ENCODE results near the gene CSDE1.

Gene CSDE1

DNA sequence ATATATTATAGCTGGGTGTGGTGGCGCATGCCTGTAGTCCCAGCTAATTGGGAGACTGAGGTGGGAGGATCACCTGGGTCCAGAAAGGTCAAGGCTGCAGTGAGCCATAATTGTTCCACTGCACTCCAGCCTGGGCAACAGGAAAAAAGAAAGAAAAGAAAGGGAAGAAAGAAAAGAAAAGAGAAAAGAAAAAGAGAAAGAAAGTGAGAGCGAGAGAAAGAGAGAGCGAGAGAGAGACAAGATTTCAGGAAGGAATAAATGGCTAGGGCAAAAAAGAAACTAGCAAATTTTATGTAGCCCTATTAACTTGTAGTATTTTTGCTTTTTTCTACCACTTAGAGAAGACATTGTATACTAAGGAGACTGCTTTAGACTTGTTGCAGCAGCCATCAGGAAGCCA lies 47.4 kb downstream of the CSDE1 start:
- FAIRE-seq (no peak), DNase-seq (ENCODE audit: extremely low spot score, insufficient read length, low read depth) (no peak)

DNA sequence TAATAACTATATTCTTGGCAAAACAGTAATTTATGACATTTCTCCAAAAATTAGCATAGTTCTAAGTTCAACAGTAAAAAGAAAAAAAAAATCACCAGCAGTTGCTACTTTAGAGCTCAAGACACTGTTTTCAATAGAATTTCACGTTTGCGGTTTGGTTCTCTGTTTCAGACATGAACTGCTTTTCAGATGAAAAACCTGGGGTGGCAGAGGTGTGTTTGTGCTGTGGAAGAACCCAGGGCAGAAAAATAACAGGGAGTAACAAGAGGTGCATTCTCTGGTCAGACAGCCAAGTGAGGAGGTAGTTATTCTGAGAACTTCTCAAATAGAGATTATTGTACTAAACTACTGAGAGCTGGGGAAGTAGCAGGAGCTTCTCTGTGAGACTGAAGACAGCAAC lies 50.2 kb downstream of the CSDE1 start:
- DNase-seq (ENCODE audit: extremely low spot score, insufficient read length, low read depth) (no peak), FAIRE-seq (no peak)

DNA sequence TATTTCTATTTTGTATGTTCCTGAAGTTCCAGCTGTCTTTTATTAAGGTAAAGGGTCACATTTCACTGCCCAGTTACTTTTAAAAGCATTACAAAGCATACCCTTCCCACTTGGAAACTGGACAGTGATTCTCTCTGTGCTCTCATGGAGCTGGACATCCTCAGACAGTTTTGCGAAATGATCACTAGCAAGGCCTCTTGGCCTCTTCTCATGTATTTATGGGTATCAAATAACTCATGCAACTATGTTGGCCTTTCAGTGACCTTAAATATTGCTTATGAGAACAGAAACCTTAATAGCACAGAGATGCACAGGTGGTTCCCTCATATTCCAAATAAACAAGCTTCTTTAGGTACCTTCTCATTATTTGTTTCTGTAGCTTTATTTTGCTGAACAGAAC lies 54.5 kb downstream of the CSDE1 start:
- no peak for FAIRE-seq
- DNase-seq (ENCODE audit: extremely low spot score, insufficient read length, low read depth), result no peak

DNA sequence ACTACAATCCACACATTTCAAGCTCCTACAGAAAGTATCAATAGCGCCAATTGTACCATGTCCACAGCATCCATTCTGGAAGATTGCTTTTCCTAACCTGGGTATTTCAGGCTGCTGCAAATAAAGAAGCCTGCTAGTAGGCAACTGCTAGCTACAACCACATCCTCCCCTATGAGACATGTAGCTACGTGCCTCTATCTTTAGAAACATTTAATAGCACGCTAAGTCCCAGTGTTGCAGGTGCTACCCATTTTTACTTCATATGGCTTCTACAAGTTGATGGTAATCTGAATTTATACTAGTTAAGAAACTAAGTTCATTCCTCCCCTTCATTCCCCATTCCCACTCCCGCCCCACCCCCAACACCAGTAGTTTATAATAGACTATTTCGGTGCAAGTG lies 55.0 kb downstream of the CSDE1 start:
- FAIRE-seq (no peak), DNase-seq (ENCODE audit: extremely low spot score, insufficient read length, low read depth) (no peak)

DNA sequence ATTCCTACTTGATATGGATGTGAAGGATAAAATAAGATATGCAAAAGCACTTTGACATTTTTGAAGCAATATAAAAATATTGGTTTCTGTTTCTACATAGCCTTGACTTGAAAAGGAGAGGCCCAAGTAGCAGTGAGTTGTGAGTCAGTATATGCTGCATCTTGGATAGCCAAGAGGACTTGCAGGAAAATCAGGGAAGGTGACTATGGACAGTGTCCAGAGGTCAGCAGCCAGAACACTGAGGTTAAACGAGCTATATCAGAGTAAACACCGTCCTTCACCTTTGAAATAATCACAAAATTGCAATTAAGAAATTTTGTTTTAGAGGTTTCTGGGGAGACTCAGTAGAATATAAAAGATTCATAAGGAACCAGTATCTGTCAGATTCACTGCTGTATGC lies 55.9 kb downstream of the CSDE1 start:
- FAIRE-seq (no peak), DNase-seq (ENCODE audit: extremely low spot score, insufficient read length, low read depth) (no peak)

DNA sequence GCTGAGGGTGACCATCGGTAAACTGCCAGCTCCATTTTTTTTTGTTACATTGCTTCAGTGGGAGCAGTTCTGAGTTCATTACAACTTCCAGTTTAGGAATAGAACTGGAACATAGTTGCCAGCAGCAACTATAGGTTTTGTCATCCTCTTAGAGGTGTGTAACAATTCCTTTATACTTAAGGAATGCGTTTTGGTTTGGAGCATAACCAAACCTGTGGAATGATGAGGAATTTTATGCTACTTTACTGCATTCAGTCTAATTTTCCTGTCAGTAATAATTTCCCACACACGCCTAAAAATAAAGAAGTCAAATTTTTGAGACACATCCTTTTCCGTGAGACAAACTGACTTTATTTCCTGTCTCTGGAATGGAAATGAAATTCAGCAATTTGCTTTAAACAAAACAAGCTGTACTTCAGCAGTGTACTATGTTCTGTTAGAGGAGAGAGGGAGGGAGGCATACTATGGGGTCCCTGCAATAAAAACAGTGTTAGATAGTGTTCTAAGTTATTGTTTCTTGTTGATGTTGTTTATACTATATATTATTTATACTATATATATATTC lies 57.7 kb downstream of the CSDE1 start:
- FAIRE-seq (no peak), DNase-seq (ENCODE audit: extremely low spot score, insufficient read length, low read depth) (no peak)

DNA sequence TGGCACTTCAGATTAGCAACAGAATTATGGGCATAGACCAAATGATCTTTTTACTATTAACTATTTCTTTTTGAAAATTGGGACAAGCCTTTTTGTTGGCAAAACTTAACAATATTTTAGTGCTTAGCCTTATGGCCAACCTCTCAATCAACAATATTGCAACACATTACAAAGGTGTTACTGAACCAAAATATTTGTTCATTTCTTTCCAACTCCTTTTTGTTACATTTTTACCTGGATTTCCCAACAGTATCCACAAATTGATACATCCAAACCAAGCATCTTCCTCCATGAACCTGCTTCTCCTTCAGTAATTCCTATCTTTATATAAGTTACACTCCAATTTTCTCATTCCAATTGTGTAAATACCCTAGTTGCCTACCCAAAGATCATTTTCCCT lies 61.0 kb downstream of the CSDE1 start:
- DNase-seq (ENCODE audit: extremely low spot score, insufficient read length, low read depth), result no peak
- no peak for FAIRE-seq

DNA sequence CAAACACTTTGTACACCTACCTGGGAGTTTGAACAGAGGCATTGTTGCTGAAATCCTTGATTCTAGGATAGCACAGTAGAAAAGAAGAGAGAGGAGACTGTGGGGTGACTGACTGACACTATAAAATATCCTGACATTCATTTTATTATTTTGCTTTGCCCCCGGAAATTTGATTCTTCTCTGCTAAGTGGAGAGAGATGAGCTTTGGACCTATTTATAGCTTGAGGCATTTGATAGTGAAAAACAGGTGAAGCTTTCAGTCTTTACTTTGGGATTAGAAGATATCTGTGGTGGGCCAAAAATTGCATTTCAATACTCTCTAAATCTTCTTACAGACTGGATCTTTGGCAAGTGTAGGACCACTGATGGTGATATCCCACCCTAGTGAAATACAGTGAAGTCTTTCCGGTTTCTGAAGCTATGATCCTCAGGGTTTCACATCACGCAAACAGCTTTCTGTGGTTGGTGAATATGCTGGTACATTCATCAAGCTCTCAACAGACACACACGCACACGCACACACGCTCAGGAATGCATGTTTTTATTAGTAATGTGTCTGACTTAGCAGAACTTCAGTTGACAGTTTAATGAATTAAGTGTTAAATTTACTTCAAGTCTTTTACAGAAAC lies 62.2 kb downstream of the CSDE1 start, which contains the start of gene AMPD1:
Gene AMPD1 (minus strand): TSS at position 117 of the 629 bp plus-strand sequence. CDS start 75 bp downstream, at position 42.
- FAIRE-seq (no peak), DNase-seq (ENCODE audit: extremely low spot score, insufficient read length, low read depth) (no peak)

DNA sequence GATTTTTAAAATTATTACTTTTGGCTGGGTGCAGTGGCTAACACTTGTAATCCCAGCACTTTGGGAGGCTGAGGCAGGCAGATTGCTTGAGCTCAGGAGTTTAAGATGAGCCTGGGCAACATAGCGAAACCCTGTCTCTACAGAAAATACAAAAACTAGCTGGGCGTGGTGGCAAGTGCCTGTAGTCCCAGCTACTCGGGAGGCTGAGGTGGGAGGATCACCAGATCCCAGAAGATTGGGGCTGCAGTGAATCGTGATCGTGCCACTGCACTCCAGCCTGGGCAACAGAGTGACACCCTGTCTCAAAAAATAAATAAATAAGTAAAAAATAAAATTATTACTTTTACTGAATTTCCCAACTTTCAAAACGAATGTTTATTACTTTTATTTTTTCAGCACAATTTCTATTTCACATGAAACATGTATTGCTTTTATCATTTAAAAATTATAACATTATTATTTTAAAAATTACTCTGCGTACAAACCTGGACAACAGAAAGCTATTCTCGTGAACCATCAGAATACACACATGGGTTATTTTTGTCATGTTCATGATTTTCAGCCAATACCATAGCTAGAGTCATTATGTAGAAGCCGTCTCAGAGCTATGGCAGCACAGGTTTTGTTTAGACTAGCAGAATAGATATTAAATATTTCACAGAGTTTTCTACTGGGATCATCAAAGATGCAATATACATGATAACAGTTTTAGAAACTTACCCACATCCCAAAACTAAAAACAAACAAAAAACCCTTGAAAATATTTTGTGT lies 63.1 kb downstream of the CSDE1 start:
- no peak for DNase-seq (ENCODE audit: extremely low spot score, insufficient read length, low read depth)
- no peak for FAIRE-seq

DNA sequence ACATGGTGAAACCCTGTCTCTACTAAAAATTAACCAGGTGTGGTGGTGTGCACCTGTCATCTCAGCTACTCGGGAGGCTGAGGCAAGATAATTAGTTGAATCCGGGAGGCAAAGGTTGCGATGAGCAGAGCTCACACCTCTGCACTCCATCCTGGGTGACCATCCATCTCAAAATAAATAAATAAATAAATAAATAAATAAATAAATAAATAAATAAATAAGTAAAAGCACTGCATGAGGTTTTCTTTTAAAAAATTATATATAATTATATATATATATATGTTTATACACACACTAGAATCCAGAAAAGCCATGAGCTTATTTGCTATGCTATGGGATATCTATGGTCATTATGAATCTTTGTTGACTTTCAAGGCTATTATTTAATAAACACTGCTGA lies 64.8 kb downstream of the CSDE1 start:
- no peak for FAIRE-seq
- DNase-seq (ENCODE audit: extremely low spot score, insufficient read length, low read depth), result no peak

DNA sequence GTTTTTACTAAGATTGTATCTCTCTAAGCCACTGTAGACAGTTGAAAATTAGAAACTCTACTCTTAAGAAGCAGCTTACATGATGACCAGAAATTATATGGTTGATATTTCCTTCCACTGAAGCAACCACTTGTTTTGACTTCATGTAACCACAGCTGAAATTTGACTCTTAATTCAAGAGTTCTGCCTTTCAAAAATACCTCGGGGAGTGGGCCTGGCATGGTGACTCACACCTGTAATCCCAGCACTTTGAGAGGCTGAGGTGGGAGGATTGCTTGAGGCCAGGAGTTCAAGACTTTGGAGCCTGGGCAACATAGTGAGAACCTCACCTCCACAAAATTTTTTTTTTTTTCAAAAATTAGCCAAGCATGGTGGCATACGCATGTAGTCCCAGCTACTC lies 66.7 kb downstream of the CSDE1 start:
- FAIRE-seq (no peak), DNase-seq (ENCODE audit: extremely low spot score, insufficient read length, low read depth) (no peak)

DNA sequence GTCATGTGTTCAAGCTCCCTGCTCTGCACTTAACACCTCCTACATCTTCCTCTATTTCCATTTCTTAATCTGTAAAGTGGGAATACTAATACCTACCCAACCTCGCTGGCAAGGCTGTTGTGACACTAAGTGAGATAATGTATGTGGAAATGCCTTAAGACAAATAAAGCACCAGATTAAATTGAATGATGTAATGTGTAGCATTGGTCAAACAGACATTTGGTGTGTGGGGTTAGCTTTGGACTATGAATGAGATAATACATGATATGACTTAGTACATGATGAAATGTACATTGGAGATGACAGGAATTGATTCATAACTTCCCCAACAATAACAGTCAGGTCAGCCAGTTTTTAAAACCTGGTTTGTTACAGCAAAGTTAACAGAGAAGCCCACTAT lies 67.6 kb downstream of the CSDE1 start:
- no peak for FAIRE-seq
- no peak for DNase-seq (ENCODE audit: extremely low spot score, insufficient read length, low read depth)

DNA sequence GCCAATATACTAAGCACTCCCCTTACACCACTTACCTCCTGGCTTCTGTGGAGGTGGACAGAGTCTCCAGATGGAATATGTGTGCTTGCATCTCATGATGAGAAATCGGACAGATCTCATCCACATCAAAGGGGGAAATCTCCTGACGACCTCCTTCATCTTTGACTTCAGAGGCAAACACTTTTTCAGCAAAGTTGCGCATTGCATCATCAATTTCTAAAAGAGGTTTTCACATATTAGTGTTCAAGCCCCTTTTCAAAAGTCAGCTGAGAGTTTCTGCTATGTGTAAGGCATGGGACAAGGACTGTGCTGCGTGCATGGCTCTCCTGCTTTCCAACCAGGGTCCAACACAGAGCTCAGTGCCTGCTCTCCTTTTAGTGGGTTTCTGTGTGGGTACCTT lies 69.3 kb downstream of the CSDE1 start:
- FAIRE-seq (no peak), DNase-seq (ENCODE audit: extremely low spot score, insufficient read length, low read depth) (no peak)

DNA sequence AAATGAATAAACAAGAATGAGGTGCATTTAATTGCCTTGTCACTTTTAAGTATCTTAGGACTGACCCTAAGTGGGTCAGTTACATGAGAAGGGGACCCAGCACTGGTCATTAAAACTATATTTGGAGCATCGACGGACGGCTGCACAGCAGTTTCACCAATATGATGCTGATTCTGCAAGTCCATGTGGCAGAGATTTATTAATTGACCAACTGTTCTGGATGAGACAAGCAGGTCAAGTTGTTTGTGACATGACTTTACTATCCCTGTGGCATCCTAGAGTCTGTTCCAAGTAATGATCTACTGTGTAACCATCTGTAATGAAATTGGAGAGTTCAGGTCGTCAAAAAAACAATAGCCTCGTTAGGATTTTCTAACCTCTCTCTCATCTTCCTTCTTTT lies 71.9 kb downstream of the CSDE1 start:
- no peak for FAIRE-seq
- DNase-seq (ENCODE audit: extremely low spot score, insufficient read length, low read depth), result no peak

DNA sequence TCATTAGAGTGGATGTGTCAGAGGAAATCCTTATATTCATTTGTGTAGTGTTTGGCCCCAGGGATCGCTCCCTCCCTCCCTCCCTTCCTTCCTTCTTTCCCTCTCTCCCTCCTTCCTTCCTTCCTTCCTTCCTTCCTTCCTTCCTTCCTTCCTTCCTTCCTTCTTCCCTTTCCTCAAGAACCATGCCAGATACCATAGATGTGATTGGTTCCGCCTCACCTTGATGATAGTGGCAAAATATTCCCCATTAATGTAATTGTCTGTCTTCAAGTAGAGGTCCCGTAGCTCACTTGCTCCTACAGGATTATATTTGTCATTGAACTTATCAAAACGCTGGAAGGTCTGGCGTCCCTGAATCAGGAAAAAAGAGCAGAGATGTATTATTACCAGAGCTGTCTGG lies 80.1 kb downstream of the CSDE1 start:
- no peak for DNase-seq (ENCODE audit: extremely low spot score, insufficient read length, low read depth)
- FAIRE-seq, result no peak

DNA sequence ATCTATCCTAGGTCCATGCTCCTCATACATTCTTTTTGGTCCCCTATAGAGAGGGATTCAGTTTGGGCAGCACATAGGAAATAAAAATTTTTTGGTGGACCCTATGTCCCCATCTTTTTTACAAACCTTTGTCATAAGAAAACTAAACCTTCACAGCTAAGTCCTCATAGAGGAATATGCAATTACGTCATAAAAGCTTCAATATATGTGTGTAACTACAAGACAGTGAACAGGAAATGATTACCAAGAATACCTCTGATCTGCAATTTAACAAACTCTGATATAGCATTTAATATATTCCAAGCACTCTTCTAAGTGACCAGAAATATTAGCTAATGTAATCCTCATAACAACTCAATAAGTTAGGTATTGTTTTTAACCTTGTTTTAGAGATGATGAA lies 81.7 kb downstream of the CSDE1 start:
- no peak for DNase-seq (ENCODE audit: extremely low spot score, insufficient read length, low read depth)
- FAIRE-seq, result no peak

DNA sequence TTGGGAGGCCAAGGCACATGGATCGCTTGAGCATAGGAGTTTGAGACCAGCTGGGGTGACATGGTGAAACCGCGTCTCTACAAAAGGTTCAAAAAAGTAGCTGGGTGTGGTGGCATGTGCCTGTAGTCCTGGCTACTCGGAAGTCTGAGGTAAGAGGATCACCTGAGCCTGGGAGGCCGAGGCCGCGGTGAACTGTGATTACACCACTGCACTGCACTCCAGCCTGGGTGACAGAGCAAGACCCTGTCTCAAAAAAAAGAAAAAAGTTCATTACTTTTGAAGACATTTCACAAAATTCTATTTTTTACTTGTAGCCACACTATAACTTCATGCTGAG lies 85.9 kb downstream of the CSDE1 start:
- no peak for FAIRE-seq
- DNase-seq (ENCODE audit: extremely low spot score, insufficient read length, low read depth), result no peak

DNA sequence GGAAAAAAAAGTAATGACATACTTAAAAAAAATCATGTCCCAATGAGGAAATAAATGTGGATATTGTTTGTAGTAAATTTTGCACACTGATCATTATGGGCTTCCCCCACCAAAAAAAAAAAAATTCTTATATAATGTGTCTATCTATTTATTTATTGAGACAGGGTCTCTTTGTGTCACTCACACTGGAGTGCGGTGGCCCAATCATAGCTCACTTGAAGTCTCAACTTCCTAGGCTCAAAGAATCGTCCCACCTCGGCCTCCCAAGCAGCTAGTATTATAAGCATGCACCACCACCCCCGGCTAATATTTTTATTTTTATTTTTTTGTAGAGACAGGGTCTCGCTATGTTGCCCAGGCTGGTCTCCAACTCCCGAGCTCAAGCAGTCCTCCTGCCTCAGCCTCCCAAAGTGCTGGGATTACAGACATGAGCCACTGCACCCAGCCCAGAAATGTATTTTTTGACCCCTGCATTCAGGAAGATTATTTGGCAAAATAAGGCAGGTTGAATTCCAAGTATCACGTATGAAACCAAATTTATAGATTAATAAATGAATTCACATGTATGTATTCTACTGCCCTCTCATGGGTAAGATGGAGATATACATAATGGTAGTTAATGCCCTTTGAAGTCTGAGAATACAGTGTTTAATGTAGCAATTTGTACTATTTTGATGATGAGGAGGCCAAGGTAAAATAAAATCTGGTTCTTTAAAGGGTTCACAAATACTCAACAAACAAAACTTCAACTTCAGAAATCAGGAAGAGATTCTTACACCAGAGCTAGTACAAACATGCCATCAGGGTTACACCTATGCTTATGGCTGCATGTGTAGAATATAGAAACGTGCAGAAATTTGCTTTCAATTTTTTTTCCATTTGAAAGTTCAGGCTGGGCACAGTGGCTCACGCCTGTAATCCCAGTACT lies 86.5 kb downstream of the CSDE1 start:
- DNase-seq (ENCODE audit: extremely low spot score, insufficient read length, low read depth) (no peak), FAIRE-seq (no peak)

DNA sequence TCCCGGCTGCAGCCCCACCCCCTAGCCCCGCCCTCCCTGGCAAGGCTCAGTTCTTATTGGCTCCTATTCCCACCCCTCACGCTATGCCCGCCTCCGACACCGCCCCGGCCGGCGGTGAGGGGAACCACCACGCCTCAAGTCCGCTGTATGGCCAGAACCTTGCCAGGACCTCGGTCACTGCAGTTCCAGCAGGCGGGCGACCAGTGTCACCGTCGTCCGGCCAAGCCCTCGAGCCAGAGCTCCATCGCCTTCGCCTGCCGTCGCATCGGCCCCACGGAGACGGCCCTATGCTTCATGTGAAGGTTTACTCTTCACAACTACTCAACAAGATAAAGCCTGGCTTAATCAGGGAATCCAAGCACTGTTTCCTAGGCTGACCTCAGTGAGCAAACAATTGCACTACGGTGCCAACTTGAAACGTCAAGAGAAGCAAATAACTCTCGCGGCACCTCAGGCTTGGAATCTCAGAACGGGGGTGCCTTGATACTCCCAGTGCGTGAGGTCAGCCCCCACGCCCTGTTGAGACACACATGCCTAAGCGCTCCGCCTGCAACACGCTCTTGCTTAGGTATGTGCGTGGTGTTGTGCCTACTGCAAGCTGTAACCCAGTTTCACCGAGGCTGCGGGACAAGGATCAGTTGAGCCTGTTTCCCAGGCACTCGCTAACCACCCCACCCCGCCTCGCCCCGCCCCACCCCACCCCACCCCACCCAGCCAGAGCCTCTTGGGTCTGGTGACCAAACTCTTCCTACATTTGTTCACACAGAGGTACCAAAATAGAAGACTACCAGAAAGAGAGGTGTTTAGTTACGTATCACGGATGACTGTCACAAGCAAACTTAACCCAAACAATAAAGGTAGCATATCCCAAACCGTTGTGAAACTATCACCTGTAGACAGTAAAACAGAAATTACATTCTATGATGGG lies 87.4 kb downstream of the CSDE1 start:
- FAIRE-seq (peak; percentile 93), DNase-seq (ENCODE audit: extremely low spot score, insufficient read length, low read depth) (peak; percentile 83)

Measured in GM18507 (cell line).